RWPE2 (cell line): Measurements from ENCODE around the gene TRAF1.

ENCODE experiments used
- ATAC-seq: fragments of 200-7000 bp; cut with Tn5 transposase; 3 replicates; pipeline ENCODE4 v1.9.1; 2021; ENCODE audit warnings: low read depth
- DNase-seq: peaks from one replicate; pipeline ENCODE4 v3.0.0-alpha.2; 2020; ENCODE audit warnings: low spot score
- H3K27ac ChIP-seq: fragments of 450-650 bp; 2 replicates; pipeline ENCODE4 v1.5.1; 2017; ENCODE audit warnings: mild to moderate bottlenecking; ENCODE audit not compliant: poor library complexity, severe bottlenecking
- H3K27me3 ChIP-seq: fragments of 250-450 bp; sonication (Bioruptor Pico); 2 replicates; pipeline ENCODE4 v1.5.1; 2021; ENCODE audit warnings: mild to moderate bottlenecking, moderate library complexity; ENCODE audit not compliant: insufficient read depth, poor library complexity, severe bottlenecking
- H3K36me3 ChIP-seq: fragments of 250-450 bp; sonication (Bioruptor Pico); 2 replicates; pipeline ENCODE4 v1.5.1; 2020; ENCODE audit warnings: low read depth, mild to moderate bottlenecking, moderate library complexity
- H3K4me1 ChIP-seq: fragments of 250-450 bp; sonication (Bioruptor Pico); 2 replicates; pipeline ENCODE4 v1.5.1; 2021; ENCODE audit warnings: mild to moderate bottlenecking, moderate library complexity; ENCODE audit not compliant: insufficient read depth, poor library complexity, severe bottlenecking
- H3K4me3 ChIP-seq: fragments of 250-450 bp; sonication (Bioruptor Pico); 2 replicates; pipeline ENCODE4 v1.5.1; 2021; ENCODE audit warnings: mild to moderate bottlenecking, moderate library complexity; ENCODE audit not compliant: severe bottlenecking
- H3K9me3 ChIP-seq: fragments of 250-450 bp; sonication (Bioruptor Pico); 2 replicates; pipeline ENCODE4 v1.5.1; 2021; ENCODE audit warnings: mild to moderate bottlenecking, moderate library complexity; ENCODE audit not compliant: severe bottlenecking
- TF ChIP-seq, protein P1 (sequence below): fragments of 450-650 bp; IDR thresholded peaks from one replicate; pipeline ENCODE4 v1.5.1; 2017; ENCODE audit warnings: mild to moderate bottlenecking, moderate library complexity; ENCODE audit not compliant: poor library complexity, severe bottlenecking

TRAF1 gene

DNA sequence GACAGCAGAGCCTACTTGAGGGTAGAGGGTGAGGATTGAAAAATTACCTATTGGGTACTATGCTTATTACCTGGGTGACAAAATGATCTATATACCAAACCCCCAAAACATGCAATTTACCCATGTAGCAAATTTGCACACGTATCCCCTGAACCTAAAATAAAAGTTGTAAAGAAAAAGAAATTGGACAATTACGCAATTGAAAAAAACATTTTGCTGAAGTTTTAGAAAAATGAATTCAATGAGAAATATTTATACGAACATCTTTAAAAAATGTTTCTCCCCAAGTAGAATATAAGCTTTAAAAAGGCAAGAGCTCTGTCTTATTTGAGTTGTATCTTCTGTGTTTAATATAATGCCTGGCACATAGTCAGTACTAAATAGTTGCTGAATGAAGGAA is 30.3 kb upstream of the TRAF1 start:
- Histone ChIP-seq H3K9me3 (no peaks in the 10 kb centered on the region), H3K27me3 (no peaks in the 10 kb centered on the region), H3K27ac (no peak overlapping the region), H3K4me3 (no peak overlapping the region), H3K4me1 (no peaks in the 10 kb centered on the region), H3K36me3 (no peaks in the 10 kb centered on the region)
- TF ChIP-seq, protein P1, sequence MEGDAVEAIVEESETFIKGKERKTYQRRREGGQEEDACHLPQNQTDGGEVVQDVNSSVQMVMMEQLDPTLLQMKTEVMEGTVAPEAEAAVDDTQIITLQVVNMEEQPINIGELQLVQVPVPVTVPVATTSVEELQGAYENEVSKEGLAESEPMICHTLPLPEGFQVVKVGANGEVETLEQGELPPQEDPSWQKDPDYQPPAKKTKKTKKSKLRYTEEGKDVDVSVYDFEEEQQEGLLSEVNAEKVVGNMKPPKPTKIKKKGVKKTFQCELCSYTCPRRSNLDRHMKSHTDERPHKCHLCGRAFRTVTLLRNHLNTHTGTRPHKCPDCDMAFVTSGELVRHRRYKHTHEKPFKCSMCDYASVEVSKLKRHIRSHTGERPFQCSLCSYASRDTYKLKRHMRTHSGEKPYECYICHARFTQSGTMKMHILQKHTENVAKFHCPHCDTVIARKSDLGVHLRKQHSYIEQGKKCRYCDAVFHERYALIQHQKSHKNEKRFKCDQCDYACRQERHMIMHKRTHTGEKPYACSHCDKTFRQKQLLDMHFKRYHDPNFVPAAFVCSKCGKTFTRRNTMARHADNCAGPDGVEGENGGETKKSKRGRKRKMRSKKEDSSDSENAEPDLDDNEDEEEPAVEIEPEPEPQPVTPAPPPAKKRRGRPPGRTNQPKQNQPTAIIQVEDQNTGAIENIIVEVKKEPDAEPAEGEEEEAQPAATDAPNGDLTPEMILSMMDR = no peak
- DNase-seq (no peak), ATAC-seq (no peak)

DNA sequence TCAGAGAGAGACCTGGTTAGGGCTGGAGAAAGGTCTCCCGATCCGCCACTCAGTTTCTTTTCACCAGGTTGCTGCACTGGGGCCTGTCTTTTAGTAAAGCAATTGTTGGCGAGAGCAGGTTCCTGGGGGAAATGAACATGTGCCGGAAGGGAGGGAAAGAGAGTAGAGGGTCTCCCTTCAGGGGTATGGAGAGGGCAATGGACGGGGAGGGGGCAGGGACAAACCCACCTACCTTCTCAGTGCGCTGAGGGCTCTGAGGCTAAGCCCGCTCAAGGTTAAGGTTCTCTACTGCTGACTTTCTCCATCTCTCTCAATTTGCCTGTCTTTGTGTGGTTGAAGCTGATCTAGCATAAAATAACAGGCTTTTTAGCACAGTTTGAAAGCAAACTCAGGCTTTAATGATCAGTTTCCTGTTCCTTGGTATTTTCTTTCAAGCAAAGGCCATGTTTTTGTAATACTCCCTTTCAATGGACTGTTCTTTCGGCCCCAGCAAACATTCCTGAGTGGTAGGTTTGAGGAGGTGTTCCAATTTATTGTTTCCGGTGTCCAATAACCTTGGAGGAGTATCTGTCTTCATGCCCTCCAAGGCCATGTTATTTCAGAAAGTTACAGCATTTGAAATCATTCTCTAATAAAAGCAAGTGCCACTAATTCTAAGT is 25.5 kb upstream of the TRAF1 start:
- TF ChIP-seq, protein P1 = no peak
- ATAC-seq (no peak), DNase-seq (no peak)

DNA sequence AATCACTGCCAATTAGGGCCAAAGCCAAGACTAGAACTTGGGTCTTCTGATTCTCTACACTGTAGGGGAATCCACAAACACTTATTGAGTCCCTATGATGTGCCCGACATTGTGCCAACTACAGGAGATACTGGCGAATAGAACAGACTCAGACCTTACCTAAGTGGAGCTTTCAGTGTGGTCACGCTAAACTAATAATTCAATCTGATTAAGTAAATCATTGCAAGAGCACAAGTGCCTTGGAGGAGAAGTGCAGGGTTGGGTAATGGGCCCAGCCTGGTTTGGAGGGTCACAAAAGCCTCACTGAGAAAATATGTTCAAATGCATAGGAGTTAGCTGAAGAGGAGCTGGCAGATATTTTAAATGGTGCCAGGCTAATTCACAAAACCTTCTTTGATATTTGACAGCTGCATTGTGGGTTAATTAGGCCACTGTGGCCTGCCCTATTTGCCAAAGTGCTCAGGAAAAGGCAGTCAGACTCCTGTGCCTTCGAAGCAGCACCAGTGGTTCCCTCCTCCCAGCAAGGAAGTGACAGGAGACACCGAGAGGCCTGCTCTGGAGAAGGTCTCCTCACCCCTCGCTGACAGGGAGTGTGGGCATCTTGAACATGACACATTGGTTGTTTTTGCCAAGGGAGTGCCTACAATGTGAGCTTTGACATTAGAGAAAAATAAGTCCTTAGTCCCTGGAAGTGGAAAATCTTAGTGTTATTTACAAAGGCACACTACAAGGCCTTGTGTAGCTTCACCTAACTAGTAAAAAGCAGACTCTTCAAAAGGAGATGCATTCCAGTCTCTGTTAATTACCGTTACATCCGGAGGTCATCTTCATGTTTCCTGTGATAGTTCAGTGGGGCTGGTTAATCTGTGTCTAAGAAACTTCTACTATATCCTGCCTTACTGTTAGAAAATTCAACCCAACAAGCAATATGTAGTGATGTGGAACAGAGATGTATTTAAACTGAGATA is 24.1 kb upstream of the TRAF1 start:
- ATAC-seq = no peak
- no peaks in the 10 kb centered on the region for H3K36me3 ChIP-seq
- no peak overlapping the region for H3K27ac ChIP-seq
- DNase-seq = no peak
- H3K27me3 ChIP-seq = no peaks in the 10 kb centered on the region
- H3K9me3 ChIP-seq = no peaks in the 10 kb centered on the region
- no peak overlapping the region for H3K4me3 ChIP-seq
- peaks cover 9% of the 10 kb centered on the region for H3K4me1 ChIP-seq
- TF ChIP-seq, protein P1 = no peak

More for the DNA sequence above, 25.5 kb upstream of the TRAF1 start:
- H3K4me3 ChIP-seq = no peak overlapping the region
- no peak overlapping the region for H3K27ac ChIP-seq
- no peaks in the 10 kb centered on the region for H3K36me3 ChIP-seq
- H3K4me1 ChIP-seq = no peaks in the 10 kb centered on the region
- H3K9me3 ChIP-seq = no peaks in the 10 kb centered on the region
- no peaks in the 10 kb centered on the region for H3K27me3 ChIP-seq

DNA sequence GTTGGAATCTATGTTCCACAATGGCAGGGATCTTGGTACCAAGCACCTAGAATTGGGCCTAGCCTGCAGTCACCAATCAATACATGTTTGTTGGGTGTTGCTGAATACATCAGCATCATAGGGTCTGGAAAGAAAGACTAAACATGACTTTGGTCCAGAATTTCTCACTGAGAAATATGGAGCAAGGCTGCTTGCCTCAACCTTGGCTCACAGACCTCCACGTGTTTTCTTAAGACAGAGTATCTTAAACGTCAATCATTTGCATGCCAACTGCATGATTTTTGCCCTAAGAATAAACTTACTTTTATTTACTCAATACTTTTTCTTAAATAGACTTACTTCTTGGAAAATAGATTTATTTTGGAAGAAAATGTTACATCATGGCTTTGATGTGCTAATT is 22.7 kb upstream of the TRAF1 start:
- no peaks in the 10 kb centered on the region for H3K27me3 ChIP-seq
- H3K4me1 ChIP-seq = peaks cover 14% of the 10 kb centered on the region
- TF ChIP-seq, protein P1 = no peak
- H3K27ac ChIP-seq = no peak overlapping the region
- no peak for DNase-seq
- no peaks in the 10 kb centered on the region for H3K9me3 ChIP-seq
- H3K4me3 ChIP-seq = no peak overlapping the region
- H3K36me3 ChIP-seq = no peaks in the 10 kb centered on the region
- no peak for ATAC-seq
